Activated T-cell treated with anti-CD3 and anti-CD28 coated beads, Interleukin-2, amount 50 U/mL, for 72 hours (primary cell): ENCODE results near the gene CASS4. TPM values are rescaled to one million over a fixed set of nuclear protein-coding genes. Genes with fewer than 3 reads are reported as not detected.
"Not testable (repeated sequence)": the region's sequence is repeated elsewhere in the genome, so short reads cannot be mapped to it uniquely, and the experiment has no call there.

Experiments used
- ATAC-seq, 2 donors: fragments of 150-1000 bp; cut with Tn5 transposase; replicated peaks in 1 of 2; 2 replicates each; pipeline ENCODE4 v1.10.0; 2021; ENCODE audit warnings: moderate library complexity in 2 of 2, mild to moderate bottlenecking in 1 of 2
- DNase-seq, 2 donors: peaks; one replicate each; pipeline ENCODE4 v3.0.0; 2021 to 2022; ENCODE audit warnings: mixed read lengths in 1 of 2
- H3K27ac Mint-ChIP-seq: one replicate; pipeline ENCODE4 v1.8.0; 2022; ENCODE audit warnings: mild to moderate bottlenecking, moderate library complexity, mixed read lengths
- H3K27me3 Mint-ChIP-seq: one replicate; pipeline ENCODE4 v1.8.0; 2022; ENCODE audit warnings: low read depth, mixed read lengths
- H3K36me3 Mint-ChIP-seq, 2 donors: one replicate each; pipeline ENCODE4 v1.8.0; 2022; ENCODE audit warnings: mixed read lengths in 2 of 2, mild to moderate bottlenecking in 1 of 2; ENCODE audit not compliant: insufficient read depth in 2 of 2
- H3K4me1 Mint-ChIP-seq: one replicate; pipeline ENCODE4 v1.8.0; 2022; ENCODE audit warnings: low read depth, mixed read lengths
- H3K4me3 Mint-ChIP-seq, 2 donors: one replicate each; pipeline ENCODE4 v1.8.0; 2022; ENCODE audit warnings: mild to moderate bottlenecking in 2 of 2, mixed read lengths in 2 of 2, moderate library complexity in 2 of 2
- H3K9me3 Mint-ChIP-seq, 2 donors: one replicate each; pipeline ENCODE4 v1.8.0; 2022; ENCODE audit warnings: mixed read lengths in 2 of 2
- total RNA-seq, 2 donors: library from RNA; stranded (reverse); gene quantifications; one replicate each; pipeline ENCODE4 v1.2.3, GENCODE V29; 2022

The CASS4 gene
- total RNA-seq, 2 donors from 2014 or later = 3.5 to 6.9 TPM

- DNase-seq = no peak
- ATAC-seq = no peak
- Mint-ChIP-seq H3K36me3 (peaks cover 25 to 55% of the 10 kb centered on the region in 2 donors), H3K27me3 (no peaks in the 10 kb centered on the region), H3K4me3 (no peak overlapping the region), H3K27ac (no peak overlapping the region), H3K9me3 (no peaks in the 10 kb centered on the region), H3K4me1 (peaks cover 32% of the 10 kb centered on the region)
Observed at GRCh38 chr20:56382696-56383095, 29.4 kb upstream of the CASS4 start.

GRCh38 chr20:56383334-56383733, 28.7 kb upstream of the CASS4 start:
- Mint-ChIP-seq H3K4me1 (peaks cover 32% of the 10 kb centered on the region), H3K4me3 (no peak overlapping the region), H3K36me3 (peaks cover 21 to 50% of the 10 kb centered on the region in 2 donors), H3K9me3 (no peaks in the 10 kb centered on the region), H3K27ac (no peak overlapping the region), H3K27me3 (no peaks in the 10 kb centered on the region)
- no peak for ATAC-seq
- DNase-seq = no peak

DNA sequence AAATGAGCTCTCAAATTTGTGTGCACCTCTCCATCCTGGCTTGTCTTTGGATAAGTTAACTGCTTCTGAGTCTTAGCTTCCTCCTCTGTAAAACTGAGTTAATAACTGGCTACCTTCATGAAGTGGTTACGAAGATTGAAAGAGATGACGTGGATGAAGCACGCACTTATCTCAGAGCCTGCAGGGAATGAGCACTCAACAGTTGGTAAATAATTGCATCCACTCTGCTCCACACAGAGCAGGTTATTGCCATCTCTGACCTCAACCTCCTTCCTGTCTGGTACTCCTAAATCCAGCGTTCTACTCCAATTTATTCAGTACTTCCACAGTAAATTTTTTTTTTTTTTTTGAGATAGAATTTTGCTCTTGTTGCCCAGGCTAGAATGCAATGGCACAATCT, 26.9 kb upstream of the CASS4 start:
- H3K4me3 Mint-ChIP-seq = no peak overlapping the region
- ATAC-seq (no peak), DNase-seq (no peak)
- no peaks in the 10 kb centered on the region for H3K27me3 Mint-ChIP-seq
- peaks cover 47% of the 10 kb centered on the region for H3K4me1 Mint-ChIP-seq
- peaks cover 27 to 52% of the 10 kb centered on the region in 2 donors for H3K36me3 Mint-ChIP-seq
- H3K27ac Mint-ChIP-seq = no peak overlapping the region
- no peaks in the 10 kb centered on the region for H3K9me3 Mint-ChIP-seq

DNA sequence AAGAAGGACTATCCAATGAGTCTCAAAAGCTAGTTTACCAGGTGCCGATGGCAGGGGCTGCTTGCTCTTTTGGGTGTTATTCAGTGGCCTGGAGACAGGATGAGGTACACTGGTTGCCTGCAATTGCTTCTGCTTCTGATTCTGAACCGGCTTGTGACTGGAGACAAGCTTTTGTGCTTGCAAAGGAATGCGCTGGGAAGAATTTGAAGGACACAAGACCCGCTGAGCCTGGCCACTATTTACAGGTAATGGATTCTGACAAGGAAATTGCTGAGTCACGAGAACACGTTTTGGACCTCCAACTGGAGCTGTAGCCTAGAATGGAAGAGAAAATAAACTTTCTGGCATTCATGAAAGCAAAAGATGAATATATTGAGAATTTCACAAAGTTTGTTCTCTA, 25.8 kb upstream of the CASS4 start:
- no peak for ATAC-seq
- Mint-ChIP-seq H3K36me3 (peaks cover 29 to 54% of the 10 kb centered on the region in 2 donors), H3K4me3 (no peak overlapping the region), H3K27ac (no peak overlapping the region), H3K27me3 (no peaks in the 10 kb centered on the region), H3K4me1 (peaks cover 58% of the 10 kb centered on the region), H3K9me3 (no peaks in the 10 kb centered on the region)
- no peak for DNase-seq

DNA sequence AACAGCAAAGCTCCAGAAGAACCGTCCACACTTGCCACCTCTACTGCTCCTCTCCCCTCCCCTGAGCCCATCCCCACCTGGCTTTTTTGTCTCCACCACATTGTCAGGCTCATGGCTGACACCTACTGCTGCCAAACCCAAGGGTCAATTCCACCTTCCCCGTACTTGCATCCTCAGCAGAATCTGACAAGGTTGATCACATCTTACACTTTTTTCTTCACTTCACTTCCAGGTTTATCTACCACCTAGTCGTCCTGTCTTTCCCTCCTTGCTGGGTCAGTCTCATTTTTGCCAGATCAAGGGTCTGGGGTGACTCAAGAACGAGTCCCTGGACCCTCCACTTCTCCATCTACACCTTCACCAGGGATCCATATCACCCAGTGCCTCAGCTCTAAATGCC, 23.2 kb upstream of the CASS4 start:
- DNase-seq = no peak
- Mint-ChIP-seq H3K27ac (peak overlapping the region; percentile 1), H3K4me3 (no peak overlapping the region), H3K36me3 (peaks cover 31 to 44% of the 10 kb centered on the region in 2 donors), H3K9me3 (no peaks in the 10 kb centered on the region), H3K4me1 (peaks cover 47% of the 10 kb centered on the region), H3K27me3 (no peaks in the 10 kb centered on the region)
- no peak for ATAC-seq

DNA sequence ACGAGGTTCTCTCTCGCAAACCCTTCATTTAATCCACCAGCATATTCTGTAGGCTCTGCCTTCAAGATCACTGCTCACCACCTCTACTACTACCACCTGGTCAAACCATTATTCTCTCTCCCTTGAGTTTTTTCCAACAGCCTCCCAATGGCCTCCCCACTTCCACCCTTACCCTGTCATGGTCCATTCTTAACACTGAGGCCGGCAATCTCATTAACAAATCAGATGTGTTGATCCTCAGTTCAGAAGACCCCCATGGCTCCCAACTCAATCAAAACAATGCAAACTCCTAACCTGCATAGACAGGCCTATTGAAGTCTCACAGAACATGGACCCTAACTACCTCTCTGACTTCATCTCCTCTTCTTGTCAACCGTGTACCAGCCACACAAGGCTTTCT, 22.3 kb upstream of the CASS4 start:
- H3K27me3 Mint-ChIP-seq = no peaks in the 10 kb centered on the region
- ATAC-seq = no peak
- no peak for DNase-seq
- H3K4me1 Mint-ChIP-seq = peaks cover 55% of the 10 kb centered on the region
- peaks cover 29 to 41% of the 10 kb centered on the region in 2 donors for H3K36me3 Mint-ChIP-seq
- H3K4me3 Mint-ChIP-seq = peak overlapping the region in 1 of 2 donors; percentile 7
- no peak overlapping the region for H3K27ac Mint-ChIP-seq
- no peaks in the 10 kb centered on the region for H3K9me3 Mint-ChIP-seq

DNA sequence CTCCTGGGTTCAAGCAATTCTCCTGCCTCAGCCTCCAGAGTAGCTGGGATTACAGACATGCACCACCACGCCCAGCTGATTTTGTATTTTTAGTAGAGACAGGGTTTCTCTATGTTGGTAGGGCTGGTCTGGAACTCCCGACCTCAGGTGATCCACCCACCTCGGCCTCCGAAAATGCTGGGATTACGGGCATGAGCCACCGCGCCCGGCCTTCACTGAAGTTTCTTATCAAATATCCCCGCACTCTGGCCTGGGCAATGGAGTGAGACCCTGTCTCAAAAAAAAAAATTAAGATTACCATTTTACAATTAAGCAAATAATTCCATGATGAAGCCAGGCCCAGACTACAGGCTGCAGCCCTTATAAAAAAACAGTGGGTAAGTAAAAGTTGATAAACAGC, 21.7 kb upstream of the CASS4 start:
- H3K9me3 Mint-ChIP-seq, H3K4me3 Mint-ChIP-seq, ATAC-seq, DNase-seq, H3K27me3 Mint-ChIP-seq: not testable (repeated sequence)
- Mint-ChIP-seq H3K27ac (peak overlapping the region; percentile 22), H3K36me3 (peaks cover 26 to 45% of the 10 kb centered on the region in 2 donors), H3K4me1 (peaks cover 58% of the 10 kb centered on the region)

DNA sequence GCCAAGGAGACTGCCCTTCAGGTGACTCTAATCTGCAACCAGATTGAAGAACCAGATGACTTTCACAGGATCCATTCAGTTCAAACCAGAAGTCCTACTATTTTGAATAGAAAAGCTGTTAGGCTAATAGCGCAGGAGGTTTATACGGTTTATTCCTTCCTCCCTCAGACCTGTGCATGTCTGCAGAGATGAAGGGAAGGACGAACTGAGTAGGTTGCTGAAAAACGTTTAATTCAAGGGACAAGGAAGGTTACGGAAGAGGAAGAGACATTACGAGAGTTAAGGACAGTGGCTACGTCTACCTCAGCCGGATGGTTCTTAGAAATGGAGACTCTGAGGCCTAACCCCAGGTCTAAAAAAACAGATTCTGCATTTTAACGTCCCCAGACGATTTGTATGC, 21.0 kb upstream of the CASS4 start:
- Mint-ChIP-seq H3K4me3 (no peak overlapping the region), H3K9me3 (no peaks in the 10 kb centered on the region), H3K27me3 (no peaks in the 10 kb centered on the region), H3K36me3 (peaks cover 26 to 46% of the 10 kb centered on the region in 2 donors), H3K4me1 (peaks cover 52% of the 10 kb centered on the region), H3K27ac (peak overlapping the region; percentile 76)
- ATAC-seq (no peak), DNase-seq (no peak)

- H3K9me3 Mint-ChIP-seq = no peaks in the 10 kb centered on the region
- peaks cover 23 to 42% of the 10 kb centered on the region in 2 donors for H3K36me3 Mint-ChIP-seq
- no peaks in the 10 kb centered on the region for H3K27me3 Mint-ChIP-seq
- H3K4me3 Mint-ChIP-seq = no peak overlapping the region
- DNase-seq (no peak), ATAC-seq (peak; percentile 59)
- peaks cover 47% of the 10 kb centered on the region for H3K4me1 Mint-ChIP-seq
- no peak overlapping the region for H3K27ac Mint-ChIP-seq
Observed at GRCh38 chr20:56391596-56392131, 20.4 kb upstream of the CASS4 start.

GRCh38 chr20:56392132-56392880, 19.8 kb upstream of the CASS4 start, which contains the start of the genes AURKA and CSTF1:
AURKA (minus strand) TSS chr20:56392215; CDS start chr20:56388197, 4,018 bp downstream.
CSTF1 (plus strand) TSS chr20:56392645; CDS start chr20:56395553, 2,908 bp downstream.
- Mint-ChIP-seq H3K9me3 (no peaks in the 10 kb centered on the region), H3K36me3 (peaks cover 26 to 45% of the 10 kb centered on the region in 2 donors), H3K4me1 (peaks cover 47% of the 10 kb centered on the region), H3K4me3 (no peak within 1 kb of the TSS), H3K27me3 (no peaks in the 10 kb centered on the region), H3K27ac (peak within 1 kb of the TSS; percentile 76)
- ATAC-seq = peak; percentile 92 to 94
- peak; percentile 99 for DNase-seq

GRCh38 chr20:56392881-56393482, 19.1 kb upstream of the CASS4 start:
- Mint-ChIP-seq H3K9me3 (no peaks in the 10 kb centered on the region), H3K4me1 (peaks cover 47% of the 10 kb centered on the region), H3K36me3 (peaks cover 23 to 45% of the 10 kb centered on the region in 2 donors), H3K4me3 (no peak overlapping the region), H3K27me3 (no peaks in the 10 kb centered on the region), H3K27ac (no peak overlapping the region)
- ATAC-seq (no peak), DNase-seq (peak in 1 of 2 donors; percentile 21)

GRCh38 chr20:56393653-56394052, 18.4 kb upstream of the CASS4 start:
- Mint-ChIP-seq H3K9me3 (no peaks in the 10 kb centered on the region), H3K36me3 (peaks cover 23 to 48% of the 10 kb centered on the region in 2 donors), H3K27ac (no peak overlapping the region), H3K4me3 (no peak overlapping the region), H3K4me1 (peaks cover 47% of the 10 kb centered on the region), H3K27me3 (no peaks in the 10 kb centered on the region)
- DNase-seq (no peak), ATAC-seq (no peak)

GRCh38 chr20:56395166-56395565, 16.9 kb upstream of the CASS4 start:
- H3K36me3 Mint-ChIP-seq = peaks cover 17 to 42% of the 10 kb centered on the region in 2 donors
- DNase-seq (no peak), ATAC-seq (no peak)
- peaks cover 39% of the 10 kb centered on the region for H3K4me1 Mint-ChIP-seq
- H3K27ac Mint-ChIP-seq = peak overlapping the region; percentile 92
- no peaks in the 10 kb centered on the region for H3K9me3 Mint-ChIP-seq
- no peak overlapping the region for H3K4me3 Mint-ChIP-seq
- no peaks in the 10 kb centered on the region for H3K27me3 Mint-ChIP-seq
